Vagina (tissue), 2 donors: ENCODE data around the gene PIGX.

ENCODE experiments used
- CTCF ChIP-seq, 3 experiments: fragments of 450-650 bp in 2 of 3; fragments of 200-600 bp in 1 of 3; sonication (generic) in 1 of 3; IDR thresholded peaks; one replicate each; pipeline ENCODE4 v1.5.1; 2017 to 2019; ENCODE audit warnings: antibody characterized with exemption in 3 of 3, mild to moderate bottlenecking in 2 of 3, moderate library complexity in 2 of 3
- POLR2AphosphoS5 ChIP-seq, 2 donors: sonication (generic); formaldehyde crosslinking; IDR thresholded peaks; one replicate each; pipeline ENCODE4 v1.9.0; 2017; ENCODE audit warnings: antibody characterized with exemption in 2 of 2, mild to moderate bottlenecking in 2 of 2, low read depth in 1 of 2; ENCODE audit not compliant: insufficient read depth in 1 of 2

DNA sequence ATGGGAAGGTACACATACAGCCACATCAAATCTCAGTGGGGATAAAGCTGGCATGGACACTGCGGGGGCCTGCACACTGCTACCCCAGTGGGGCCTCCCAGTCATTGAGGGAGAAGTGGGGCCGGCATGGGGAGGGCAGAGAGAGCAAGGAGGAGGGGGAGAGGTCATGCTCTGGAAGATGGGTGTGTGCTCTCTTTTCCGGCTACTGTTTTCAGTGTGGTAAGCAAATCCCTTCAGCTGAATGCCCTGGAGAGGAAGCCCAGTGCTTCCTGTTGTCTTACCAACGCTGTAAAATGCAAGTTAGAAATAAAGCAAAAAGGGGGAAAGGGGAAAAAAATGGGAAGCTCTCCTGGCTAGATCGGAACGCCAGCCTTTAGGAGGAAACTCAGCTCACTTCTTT lies 41.8 kb upstream of the PIGX start:
- TF ChIP-seq POLR2AphosphoS5 (IDR thresholded peaks at IDR 0.05; ENCODE audit: insufficient read depth in 1 of 2, low read depth in 1 of 2), result no peak
- TF ChIP-seq CTCF (IDR thresholded peaks at IDR 0.05), result no peak
